Pons (tissue), 1 donor: ENCODE results near the gene TSPEAR.
"Not testable (repeated sequence)": the region's sequence is repeated elsewhere in the genome, so short reads cannot be mapped to it uniquely, and the experiment has no call there.

Source experiments
- DNase-seq: peaks from one replicate; pipeline ENCODE4 v3.0.0-alpha.2; 2016; ENCODE audit warnings: low spot score

The TSPEAR gene

GRCh38 chr21:44483288-44484237 lies 227.8 kb downstream of the TSPEAR start:
- no peak for DNase-seq

DNA sequence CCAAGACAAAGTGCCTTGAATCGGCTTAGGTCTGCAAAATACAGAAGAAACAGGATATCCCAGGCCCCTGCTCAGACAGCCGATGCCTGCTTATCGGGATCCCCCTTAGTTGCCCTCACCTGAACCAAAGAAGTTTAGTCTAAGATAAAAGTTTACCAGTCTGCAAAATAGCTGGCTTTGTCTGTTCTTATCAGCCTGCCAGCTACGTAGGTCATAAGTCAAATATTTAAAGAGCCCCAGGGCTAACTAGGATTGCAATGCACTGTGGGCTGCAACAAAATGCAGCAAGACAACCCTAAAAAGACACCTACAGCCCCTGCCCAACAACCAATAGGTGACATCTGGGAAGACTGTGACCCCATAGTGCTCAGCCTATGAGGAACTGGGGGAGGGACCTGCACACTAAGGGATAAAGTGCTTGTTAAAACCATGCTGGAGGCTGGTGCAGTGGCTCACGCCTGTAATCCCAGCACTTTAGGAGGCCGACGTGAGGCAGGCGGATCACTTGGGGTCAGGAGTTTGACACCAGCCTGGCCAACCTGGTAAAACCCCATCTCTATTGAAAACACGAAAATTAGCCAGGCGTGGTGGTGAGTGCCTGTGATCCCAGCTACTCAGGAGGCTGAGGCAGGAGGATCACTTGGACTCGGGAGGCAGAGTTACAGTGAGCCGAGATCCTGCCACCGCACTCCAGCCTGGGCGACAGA lies 228.6 kb downstream of the TSPEAR start:
- DNase-seq = no peak

DNA sequence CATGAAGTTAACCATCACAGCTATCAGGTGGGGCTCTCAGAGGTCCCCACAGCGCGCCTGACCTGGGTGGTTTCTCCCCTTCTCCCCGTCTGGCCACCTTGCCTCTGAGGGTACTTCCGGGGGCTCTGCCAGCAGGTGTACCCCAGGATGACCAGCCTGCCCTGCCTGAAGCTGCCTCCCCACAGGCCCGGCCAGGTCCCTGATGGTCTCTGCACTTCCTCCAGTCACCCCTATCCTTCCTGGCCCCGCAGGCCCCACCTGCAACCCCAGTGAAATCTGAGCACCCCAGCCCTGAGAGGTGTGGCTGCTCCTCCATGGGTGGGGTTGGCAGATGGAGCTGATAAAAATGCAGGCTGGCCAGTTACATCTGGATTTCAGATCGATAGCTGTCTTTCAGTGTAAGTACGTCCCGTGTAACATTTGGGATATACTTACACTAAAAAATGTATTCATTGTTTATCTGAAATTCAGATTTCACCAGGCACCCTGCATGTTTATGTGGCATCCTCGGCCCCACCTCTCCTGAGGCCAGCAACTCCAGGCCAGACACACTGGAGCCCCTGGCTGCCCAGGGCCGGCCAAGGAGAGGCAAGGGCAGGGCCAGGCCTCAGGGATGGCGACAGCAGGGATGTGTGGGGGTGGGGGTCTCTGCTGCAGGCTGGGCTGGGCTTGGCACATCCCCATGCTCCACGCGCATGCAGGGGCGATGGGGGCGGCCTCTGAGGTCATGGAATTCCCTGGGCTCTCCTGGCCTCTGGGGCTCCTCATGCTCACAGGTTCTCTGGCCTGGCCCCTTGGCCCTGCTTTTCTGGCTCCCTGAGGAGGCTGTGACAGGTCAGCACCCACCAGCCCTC lies 230.9 kb downstream of the TSPEAR start:
- no peak for DNase-seq

GRCh38 chr21:44479556-44480199 lies 231.7 kb downstream of the TSPEAR start:
- not testable (repeated sequence) for DNase-seq

GRCh38 chr21:44478801-44479167 lies 232.6 kb downstream of the TSPEAR start:
- no peak for DNase-seq

- no peak for DNase-seq
Observed at GRCh38 chr21:44478124-44478800, 233.1 kb downstream of the TSPEAR start.

DNA sequence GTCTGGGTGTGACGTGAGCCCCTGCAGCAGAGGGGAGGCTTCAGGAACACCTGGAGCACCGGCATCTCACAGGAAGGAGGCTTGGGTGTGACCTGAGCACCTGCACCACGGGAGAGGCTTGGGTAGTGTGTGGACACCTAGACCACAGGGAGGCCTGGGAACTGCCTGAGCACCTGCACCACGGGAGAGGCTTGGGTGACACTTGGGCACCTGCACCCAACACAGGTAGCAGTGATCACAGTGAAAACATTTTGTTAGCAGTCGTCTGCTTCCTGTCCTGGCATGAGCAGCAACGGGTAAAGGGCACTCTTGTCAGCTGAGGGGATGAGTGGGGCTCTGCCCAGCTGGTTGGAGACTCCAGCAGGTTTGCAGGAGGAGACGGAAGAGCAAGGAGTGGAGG lies 233.7 kb downstream of the TSPEAR start:
- no peak for DNase-seq

- no peak for DNase-seq
Observed at GRCh38 chr21:44477131-44477530, 234.2 kb downstream of the TSPEAR start.

DNA sequence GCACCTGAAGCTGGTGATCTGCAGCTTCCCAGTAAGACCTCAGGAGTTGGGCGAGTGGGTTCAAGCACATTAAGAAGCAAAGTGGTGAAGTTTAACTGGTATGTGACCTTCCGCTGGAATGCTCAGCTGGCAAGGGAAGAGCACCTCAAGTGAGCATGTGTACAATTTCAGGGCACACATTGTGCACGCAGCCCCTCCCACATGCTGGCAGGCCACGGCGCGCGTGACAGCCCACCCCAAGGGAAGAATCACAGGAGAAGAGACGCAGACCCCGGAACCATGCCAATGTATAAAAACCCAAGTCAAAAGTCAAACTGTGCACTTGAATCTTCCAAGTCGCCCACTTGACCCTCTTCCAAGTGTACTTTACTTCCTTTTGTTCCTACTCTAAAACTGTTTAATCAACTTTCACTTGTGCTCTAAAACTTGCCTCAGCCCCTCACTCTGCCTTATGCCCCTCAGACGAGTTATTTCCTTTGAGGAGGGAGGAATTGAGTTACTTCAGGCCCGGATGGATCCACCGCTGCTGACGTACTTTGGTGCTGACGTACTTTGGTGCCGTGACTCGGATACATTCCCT lies 236.0 kb downstream of the TSPEAR start:
- no peak for DNase-seq

DNA sequence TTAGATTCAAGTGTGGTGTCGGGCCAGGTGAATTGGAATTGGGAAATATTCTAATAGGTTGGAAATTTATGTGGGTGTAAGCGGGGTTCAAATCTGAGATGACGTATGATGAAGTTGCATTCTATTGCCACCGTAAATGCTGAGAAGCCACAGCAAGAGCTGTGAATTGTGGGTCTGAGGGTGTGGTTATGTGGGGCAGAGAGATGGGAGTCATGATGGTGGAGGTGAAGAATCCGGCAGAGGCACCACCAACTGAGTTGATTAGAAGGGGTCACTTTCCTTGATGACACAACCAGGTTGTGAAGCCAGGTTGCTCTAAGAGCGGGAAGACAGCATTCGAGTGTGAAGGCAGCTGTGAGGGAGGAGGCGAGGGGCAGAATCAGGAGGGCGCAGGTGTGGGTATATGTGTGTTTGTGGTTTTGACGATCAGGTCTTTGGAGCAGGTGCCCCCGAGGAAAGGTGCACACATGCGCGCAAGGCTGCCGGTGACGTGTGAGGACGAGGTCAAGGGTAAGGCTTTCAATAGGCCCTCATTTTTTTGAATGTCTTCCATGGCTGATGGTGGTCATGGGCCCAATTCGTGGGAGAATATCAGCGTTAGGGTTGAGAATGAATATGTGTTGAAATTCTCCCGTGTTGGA lies 237.3 kb downstream of the TSPEAR start:
- no peak for DNase-seq

- no peak for DNase-seq
Observed at GRCh38 chr21:44471996-44472395, 239.4 kb downstream of the TSPEAR start.

- no peak for DNase-seq
Observed at GRCh38 chr21:44471341-44471740, 240.0 kb downstream of the TSPEAR start.

- no peak for DNase-seq
Observed at GRCh38 chr21:44467859-44468195, 243.5 kb downstream of the TSPEAR start.

GRCh38 chr21:44466996-44467858 lies 244.1 kb downstream of the TSPEAR start:
- DNase-seq = no peak

DNA sequence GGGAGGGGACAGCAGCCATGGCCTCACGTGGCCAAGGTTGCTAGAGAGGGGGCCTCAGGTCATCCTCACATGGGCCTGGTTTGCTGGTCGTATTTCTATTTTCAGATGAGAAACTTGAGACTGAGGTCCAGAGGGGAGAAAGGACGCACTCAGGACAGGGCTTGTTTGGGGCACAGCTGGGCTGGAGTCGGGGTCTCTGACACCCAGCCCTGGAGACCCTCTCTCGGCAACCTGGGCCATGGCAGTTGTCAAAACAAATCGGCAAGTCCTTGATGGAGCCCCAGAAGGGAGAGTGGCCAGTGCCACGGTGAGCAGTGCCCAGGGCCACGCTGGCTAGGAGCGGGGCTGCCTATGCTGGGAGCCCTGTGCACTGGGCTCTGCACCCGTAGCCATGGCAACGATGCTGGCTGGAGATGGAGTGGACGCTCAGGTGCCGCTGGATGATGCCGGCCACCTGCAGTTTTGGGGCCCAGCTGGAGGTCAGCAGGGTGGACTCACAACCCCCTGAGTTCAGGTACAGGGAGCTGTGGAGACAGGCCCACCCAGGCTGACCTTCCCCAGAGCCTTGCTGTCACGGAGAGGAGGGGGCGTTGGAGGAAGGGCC lies 244.9 kb downstream of the TSPEAR start:
- no peak for DNase-seq

GRCh38 chr21:44464351-44464750 lies 247.0 kb downstream of the TSPEAR start:
- DNase-seq = no peak

DNA sequence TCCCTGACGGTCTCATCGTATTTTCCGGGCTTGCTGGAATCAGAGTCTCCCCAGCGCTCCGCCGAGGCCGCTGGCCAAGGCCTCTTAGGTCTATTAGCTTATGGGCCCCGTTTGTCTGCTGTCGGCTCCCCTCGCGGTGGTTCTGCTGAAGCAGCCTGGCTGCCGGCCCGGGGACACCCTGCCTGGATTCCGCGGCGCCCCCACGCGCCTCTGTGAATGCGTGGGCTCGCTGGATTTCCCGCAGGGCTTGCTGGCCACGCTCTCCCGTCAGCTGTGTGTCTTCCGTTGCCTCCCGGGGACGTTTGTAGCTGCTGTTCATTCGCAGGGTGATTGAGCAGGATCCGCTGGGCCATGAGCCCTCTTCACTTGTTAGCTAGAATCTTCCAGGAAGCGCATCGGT lies 247.6 kb downstream of the TSPEAR start:
- no peak for DNase-seq

DNA sequence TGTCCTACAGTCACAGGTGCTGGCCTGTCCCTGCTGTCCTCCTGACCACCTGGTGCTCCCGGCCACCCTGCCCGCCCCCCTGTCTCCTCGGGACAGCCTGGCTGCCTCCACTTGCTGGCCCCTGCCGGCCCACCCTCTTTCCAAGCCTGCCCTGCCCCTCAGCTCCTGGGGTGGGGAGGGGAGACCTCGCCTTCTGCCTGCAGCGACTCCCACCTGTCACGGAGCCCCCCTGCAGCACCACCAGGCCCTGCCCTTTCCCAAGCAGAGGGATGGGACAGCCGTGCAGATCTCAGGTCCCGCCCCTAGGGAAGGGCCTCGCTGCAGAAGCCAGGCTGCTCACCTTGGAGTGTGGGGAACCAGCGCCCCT lies 248.6 kb downstream of the TSPEAR start:
- DNase-seq = no peak
